NCI-H526 treated with DMSO at 0.1 percent for 48 hours (cell line): Measurements from ENCODE around the gene INMT.
"Not testable (repeated sequence)": the region's sequence is repeated elsewhere in the genome, so short reads cannot be mapped to it uniquely, and the experiment has no call there.

ENCODE experiments used
- DNase-seq: peaks from one replicate; lab custom pipeline; 2025; lab: John Stamatoyannopoulos, UW

INMT gene

GRCh38 chr7:30751696-30752273 is at the start of gene INMT:
INMT (plus strand) TSS chr7:30752135; CDS start chr7:30752151, 16 bp downstream.
- DNase-seq = no peak

- DNase-seq = peak; percentile 14
Measured at GRCh38 chr7:30702200-30702599, 49.7 kb upstream of the INMT start.

DNA sequence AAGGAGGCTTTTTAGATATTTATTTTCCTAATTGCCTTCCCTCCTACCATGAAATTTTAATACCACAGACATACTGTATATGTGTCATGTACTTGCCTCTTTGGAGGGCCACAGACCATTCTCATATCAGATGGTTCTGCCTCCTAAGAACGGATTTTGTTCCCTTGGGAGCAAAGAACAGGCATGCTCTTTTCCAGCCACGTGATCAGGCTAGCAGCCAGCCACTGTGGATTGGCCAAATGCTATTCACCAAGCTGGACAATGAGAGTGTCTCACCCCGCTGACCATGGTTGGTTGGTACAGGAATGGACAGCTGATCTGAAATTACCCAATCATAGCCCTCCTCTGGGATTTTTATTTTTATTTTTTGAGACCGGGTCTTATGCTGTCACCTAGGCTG is 48.2 kb upstream of the INMT start:
- DNase-seq = no peak

- no peak for DNase-seq
Measured at GRCh38 chr7:30705008-30705407, 46.9 kb upstream of the INMT start.

DNA sequence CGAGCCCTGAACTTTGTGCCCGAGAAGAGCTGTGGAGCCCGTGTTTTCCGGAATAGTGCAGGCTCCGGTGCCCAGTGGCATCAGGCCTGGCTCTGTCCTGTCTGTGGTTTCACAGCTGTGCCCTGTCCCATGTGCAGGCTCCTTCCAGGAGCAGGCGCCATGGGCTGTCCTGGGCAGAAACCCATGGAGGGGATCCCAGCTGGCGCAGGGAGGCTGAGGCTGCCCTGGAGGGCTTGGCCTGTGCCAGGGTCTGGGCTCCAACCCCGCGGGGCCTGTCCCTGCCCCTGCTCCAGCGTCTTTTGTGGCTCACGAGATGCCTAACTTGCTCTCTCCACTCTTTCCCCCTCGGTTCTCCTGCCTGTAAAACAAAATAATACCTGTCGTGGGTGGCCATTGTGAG is 46.3 kb upstream of the INMT start:
- no peak for DNase-seq

- DNase-seq = no peak
Measured at GRCh38 chr7:30706316-30706715, 45.6 kb upstream of the INMT start.

DNA sequence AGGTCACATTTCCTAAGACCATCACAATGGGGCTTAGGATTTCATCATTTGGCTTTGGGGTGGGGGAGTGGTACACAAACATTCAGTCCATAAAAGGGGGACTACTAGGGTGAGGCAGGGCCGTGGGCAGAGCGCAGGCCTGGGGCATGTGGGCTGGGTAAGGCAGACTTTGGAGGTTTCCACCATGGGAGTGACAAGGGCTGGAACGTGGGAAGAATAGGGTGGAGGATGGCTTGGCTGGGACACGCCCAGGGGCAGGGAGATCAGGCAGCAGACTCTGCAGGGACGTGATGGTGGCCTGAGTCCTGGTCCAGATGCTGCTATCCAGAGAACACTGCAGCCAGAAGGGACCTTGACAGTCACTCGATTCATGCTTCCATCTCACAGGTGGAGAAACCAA is 45.0 kb upstream of the INMT start:
- DNase-seq = no peak

DNA sequence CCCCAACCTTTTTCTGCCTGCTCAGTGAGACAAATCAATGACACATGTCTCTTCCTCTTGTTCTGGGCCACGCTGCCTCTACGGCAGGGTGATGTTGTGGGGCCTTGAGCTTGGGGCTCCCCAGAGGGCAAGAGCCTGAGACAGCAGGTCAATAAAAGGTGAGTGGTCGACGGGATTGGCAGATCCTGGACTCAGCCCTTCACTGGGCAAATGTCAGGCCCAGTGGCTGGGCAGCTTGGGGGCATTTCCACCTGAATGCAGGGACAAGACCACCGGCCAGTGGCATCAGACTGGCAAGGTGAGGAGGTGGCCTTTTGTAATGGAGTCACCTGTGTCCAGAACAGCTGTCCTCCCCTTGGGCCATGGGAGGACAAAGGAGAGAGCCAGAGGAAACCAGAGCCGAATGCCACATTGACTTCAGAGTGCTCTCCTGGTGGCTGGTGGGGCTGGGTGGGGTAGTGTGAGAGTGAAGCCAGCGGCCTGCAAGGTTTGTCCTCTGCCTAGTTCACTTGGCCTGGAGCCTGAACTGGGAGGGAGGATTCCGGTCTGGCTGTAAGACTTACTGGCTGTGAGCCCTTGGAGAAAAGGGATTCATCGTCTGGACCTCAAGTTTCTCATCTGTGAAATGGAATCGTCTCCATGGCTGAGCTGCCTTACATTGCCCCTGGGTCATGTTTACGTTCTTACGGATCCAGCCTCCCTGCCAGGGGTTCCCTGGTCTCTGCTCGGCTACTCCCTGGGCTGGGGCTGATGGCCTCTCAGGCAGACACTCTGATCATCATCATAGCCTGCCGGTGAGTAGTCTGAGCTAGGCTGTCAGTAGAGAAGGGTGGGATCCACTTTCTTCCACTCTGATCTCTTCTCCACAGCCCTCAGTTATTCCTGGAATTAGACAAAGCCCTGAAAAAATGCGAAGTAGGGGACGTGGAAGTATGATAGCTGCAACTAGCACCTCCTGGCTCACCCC is 44.3 kb upstream of the INMT start:
- no peak for DNase-seq

- no peak for DNase-seq
Measured at GRCh38 chr7:30708412-30708811, 43.5 kb upstream of the INMT start.

DNA sequence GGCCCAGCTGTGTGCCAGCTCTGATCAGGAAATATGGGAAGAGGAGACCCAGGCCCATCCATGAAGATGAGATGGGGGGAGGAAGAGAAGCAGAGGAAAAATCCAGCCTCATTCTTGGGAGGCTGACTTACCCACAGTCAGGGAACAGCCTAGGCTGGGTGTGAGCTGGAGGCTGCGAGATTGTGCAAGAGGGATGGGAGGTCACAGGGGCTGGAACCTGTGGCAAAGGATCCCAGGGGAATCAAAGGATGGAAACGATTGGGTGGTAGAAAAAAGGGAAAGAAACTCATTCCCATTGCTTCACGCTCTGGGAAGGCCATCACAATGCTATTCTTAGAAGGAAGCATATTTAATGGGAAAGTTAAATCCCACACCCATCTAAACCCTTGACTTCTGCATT is 43.0 kb upstream of the INMT start:
- no peak for DNase-seq

GRCh38 chr7:30709549-30709948 is 42.4 kb upstream of the INMT start:
- DNase-seq = no peak

DNA sequence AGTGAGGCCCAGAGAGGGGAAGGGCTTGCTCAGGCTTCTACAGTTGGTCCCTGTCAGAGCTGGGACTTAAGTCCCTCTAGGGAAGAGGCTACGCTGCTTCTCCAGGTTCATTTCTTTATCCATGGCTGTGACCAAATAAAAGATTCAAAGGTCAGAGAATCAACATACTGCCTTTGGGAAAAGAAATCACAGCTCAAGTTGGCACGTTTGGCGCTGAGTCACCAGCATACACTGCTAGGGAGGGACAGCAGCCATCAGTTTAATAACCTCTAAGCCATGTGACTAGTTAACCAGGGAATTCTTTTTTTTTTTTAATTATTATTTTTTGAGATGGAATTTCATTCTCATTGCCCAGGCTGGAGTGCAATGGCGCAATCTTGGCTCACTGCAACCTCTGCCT is 41.3 kb upstream of the INMT start:
- no peak for DNase-seq

DNA sequence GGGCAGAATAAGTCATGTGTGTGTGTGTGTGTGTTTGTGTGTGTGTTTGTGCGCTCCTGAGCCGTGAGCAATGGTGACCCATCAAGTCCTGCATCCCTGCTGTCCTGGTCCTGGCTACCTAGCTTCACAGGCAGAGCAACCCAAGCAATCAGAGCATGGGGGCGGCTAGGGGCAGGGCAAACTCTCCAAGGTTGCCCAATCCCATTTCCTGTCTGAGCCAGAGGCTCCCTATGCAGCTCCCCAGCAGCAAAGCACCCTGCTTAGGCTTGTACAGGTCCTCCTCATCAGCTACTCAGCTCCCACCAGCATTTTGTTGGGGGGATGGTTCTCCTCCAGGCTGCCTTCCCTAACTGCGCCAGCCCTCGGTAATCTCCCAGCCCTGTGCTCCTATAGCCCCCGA is 38.5 kb upstream of the INMT start:
- DNase-seq = no peak

DNA sequence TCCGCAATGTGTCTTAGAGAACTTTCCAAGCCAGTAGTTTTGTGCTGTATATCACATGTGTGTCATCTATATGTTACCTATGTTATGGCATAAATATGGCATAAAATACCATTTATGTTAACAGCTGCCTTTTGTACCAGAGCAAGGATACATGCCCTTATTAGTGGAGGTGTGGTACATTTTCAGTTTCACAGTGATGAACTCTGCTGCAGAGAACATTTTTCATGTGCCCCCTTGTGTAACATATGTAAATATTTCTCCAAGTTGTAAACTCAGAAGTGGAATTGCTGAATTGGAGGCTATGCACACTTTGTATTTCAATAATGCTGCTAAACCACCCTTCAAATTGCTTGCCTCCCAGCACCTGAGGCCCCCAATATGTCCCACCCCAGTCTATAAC is 37.8 kb upstream of the INMT start:
- DNase-seq = peak; percentile 69

DNA sequence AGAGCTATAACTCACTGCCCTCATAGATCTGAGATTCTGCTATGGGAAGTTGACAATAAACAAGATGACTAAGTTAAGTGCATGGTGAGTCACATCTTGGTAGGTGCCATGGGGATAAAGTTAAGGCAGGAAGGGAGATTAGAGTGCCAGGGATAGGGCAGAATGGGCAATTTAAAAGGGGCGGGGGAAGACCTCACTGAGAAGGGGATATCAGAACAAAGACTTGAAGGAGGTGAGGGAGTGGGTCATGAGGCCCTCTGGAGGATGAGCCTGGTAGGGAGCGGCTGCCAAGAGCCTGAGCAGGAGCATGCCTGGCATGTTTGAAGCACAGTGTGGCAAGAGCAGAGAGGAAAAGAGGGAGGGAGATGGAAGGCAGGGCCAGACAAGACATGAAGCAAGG is 34.8 kb upstream of the INMT start:
- no peak for DNase-seq

- not testable (repeated sequence) for DNase-seq
Measured at GRCh38 chr7:30719434-30719833, 32.5 kb upstream of the INMT start.

- no peak for DNase-seq
Measured at GRCh38 chr7:30721211-30721610, 30.7 kb upstream of the INMT start.

GRCh38 chr7:30722187-30722586 is 29.7 kb upstream of the INMT start:
- DNase-seq = no peak

DNA sequence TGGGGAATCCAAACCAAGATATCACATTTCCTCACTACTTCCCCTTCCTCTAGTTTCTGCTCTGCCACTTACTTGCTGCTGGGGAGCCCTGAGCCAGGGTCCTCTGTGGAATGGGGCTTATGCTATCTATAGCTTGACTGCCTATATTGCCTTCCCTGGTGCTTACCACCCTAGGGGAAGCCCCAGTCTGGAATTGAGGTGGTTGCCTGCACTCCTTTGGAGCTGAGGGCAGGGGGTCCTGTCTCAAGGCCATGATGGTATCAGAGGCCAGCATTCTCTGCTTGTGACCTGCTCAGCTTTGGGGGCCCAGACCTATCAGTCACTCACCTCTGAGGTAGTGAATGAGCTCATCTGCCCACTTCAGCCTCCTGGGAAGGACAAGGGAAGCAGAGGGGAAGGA is 29.3 kb upstream of the INMT start:
- DNase-seq = no peak

DNA sequence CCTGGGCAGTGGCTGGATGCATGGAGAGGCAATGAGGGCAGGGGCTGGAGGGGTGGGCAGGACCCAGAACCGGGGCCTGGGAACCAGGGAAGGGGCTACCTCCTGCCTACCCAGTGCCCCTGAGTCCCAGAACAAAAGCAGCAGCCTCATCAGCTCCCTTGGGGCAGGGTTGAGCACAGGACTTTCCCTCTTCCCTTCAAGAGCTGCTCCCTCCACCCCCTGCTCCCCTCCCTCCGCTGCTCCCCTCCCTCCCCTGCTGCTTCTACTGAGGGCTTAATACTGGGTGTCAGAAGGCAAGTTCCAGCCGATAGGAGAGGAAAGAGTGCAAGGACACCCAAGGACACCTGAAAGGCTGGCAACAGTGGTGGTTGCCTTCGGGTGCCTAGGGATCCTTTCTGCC is 28.2 kb upstream of the INMT start:
- no peak for DNase-seq

- DNase-seq = peak; percentile 68
Measured at GRCh38 chr7:30726296-30727006, 25.5 kb upstream of the INMT start.

GRCh38 chr7:30727061-30727945 is 24.6 kb upstream of the INMT start:
- peak; percentile 90 for DNase-seq
